HCT116 (cell line): Measurements from ENCODE around the gene ANKRD44. TPM values are rescaled to one million over a fixed set of nuclear protein-coding genes. Genes with fewer than 3 reads are reported as not detected.

ENCODE experiments used
- ATAC-seq: fragments of 200-7000 bp; cut with Tn5 transposase; 2 replicates; pipeline ENCODE4 v1.9.1; 2020; ENCODE audit warnings: mild to moderate bottlenecking, moderate library complexity
- BruUV-seq: library from RNA; stranded (reverse); fragments of 400-500 nt; replicated peaks from 2 replicates; lab custom pipeline; 2021; lab: Mats Ljungman, UMichigan
- CTCF ChIA-PET: fragments of 300-600 bp; sonication (Branson Sonifier 250); formaldehyde crosslinking; loops from one replicate; lab custom pipeline; 2021; ENCODE audit warnings: antibody characterized with exemption; lab: Charles Lee
- POLR2A ChIA-PET: fragments of 300-600, 350-600 bp; sonication (Branson Sonifier 250); formaldehyde crosslinking; loops from one replicate; lab custom pipeline; 2021; ENCODE audit warnings: antibody characterized with exemption; lab: Charles Lee
- RAD21 ChIA-PET, 2 experiments: fragments of 300-600 bp; sonication (Branson Sonifier 250); formaldehyde crosslinking; loops; one replicate each; lab custom pipeline; 2023; ENCODE audit warnings: low total read pairs in 2 of 2; ENCODE audit not compliant: uncharacterized antibody in 2 of 2, unreplicated experiment in 2 of 2, low non-redundant PET in 1 of 2; lab: Charles Lee
- DNase-seq: peaks from one replicate; pipeline ENCODE4 v3.0.0-alpha.2; 2010; ENCODE audit warnings: low read depth, low spot score
- H2AFZ ChIP-seq: fragments of 200-600 bp; shearing (Covaris generic), sonication (generic); 2 replicates; pipeline ENCODE4 v1.6.1; 2017; ENCODE audit warnings: low read depth, mixed run types, mixed read lengths, antibody characterized with exemption, low read length; ENCODE audit not compliant: poor library complexity, severe bottlenecking
- H3K27ac ChIP-seq: 2 replicates; pipeline ENCODE4 v1.5.1; 2012; ENCODE audit warnings: low read depth, low read length
- H3K27me3 ChIP-seq: fragments of 200-600 bp; sonication (generic); 2 replicates; pipeline ENCODE4 v1.6.1; 2016; ENCODE audit warnings: mixed run types, low read length, mixed read lengths; ENCODE audit not compliant: insufficient read depth
- H3K36me3 ChIP-seq, 2 experiments: fragments of 200-500 bp in 1 of 2; fragments of 200-600 bp in 1 of 2; sonication (Bioruptor generic) in 1 of 2; sonication (generic) in 1 of 2; 2 replicates each; pipeline versions ENCODE4 v1.5.1 to v1.6.1; 2014 to 2016; ENCODE audit warnings: low read length in 2 of 2, inconsistent platforms in 1 of 2, mixed read lengths in 1 of 2, mixed run types in 1 of 2; ENCODE audit not compliant: insufficient read depth in 2 of 2, control insufficient read depth in 1 of 2
- H3K4me1 ChIP-seq, 2 experiments: fragments of 200-600 bp in 1 of 2; sonication (generic) in 1 of 2; 2 replicates each; pipeline versions ENCODE4 v1.5.1 to v1.6.1; 2012 to 2017; ENCODE audit warnings: low read length in 2 of 2, inconsistent platforms in 1 of 2, mild to moderate bottlenecking in 1 of 2, mixed read lengths in 1 of 2, mixed run types in 1 of 2, moderate library complexity in 1 of 2; ENCODE audit not compliant: insufficient read depth in 2 of 2, control insufficient read depth in 1 of 2
- H3K4me2 ChIP-seq: fragments of 200-600 bp; sonication (generic); 2 replicates; pipeline ENCODE4 v1.6.1; 2017; ENCODE audit warnings: mixed run types, low read length, mixed read lengths
- H3K4me3 ChIP-seq, 2 experiments: fragments of 200-600 bp in 1 of 2; sonication (generic) in 1 of 2; replicated peaks in 1 of 2; 2 replicates each; pipeline ENCODE4 v1.5.1; 2011 to 2016; ENCODE audit warnings: low read length in 2 of 2, control low read depth in 1 of 2, low read depth in 1 of 2, mild to moderate bottlenecking in 1 of 2, mixed read lengths in 1 of 2, mixed run types in 1 of 2
- H3K79me2 ChIP-seq: fragments of 200-600 bp; sonication (generic); 2 replicates; pipeline ENCODE4 v1.6.1; 2017; ENCODE audit warnings: mild to moderate bottlenecking, mixed run types, low read length, moderate library complexity, mixed read lengths; ENCODE audit not compliant: insufficient read depth
- H3K9ac ChIP-seq: fragments of 200-600 bp; sonication (generic); 2 replicates; pipeline ENCODE4 v1.6.1; 2016; ENCODE audit warnings: low read length, mixed read lengths
- H3K9me2 ChIP-seq: fragments of 200-600 bp; sonication (generic), shearing (Covaris generic); 2 replicates; pipeline ENCODE4 v1.6.1; 2017; ENCODE audit warnings: mixed run types, mild to moderate bottlenecking, moderate library complexity; ENCODE audit not compliant: insufficient read depth
- H3K9me3 ChIP-seq, 2 experiments: fragments of 200-500 bp in 1 of 2; fragments of 200-600 bp in 1 of 2; sonication (Bioruptor generic) in 1 of 2; sonication (generic) in 1 of 2; 2 replicates each; pipeline ENCODE4 v1.6.1; 2014 to 2017; ENCODE audit warnings: low read length in 2 of 2, mixed read lengths in 2 of 2, inconsistent platforms in 1 of 2, low read depth in 1 of 2, mild to moderate bottlenecking in 1 of 2, mixed run types in 1 of 2, moderate library complexity in 1 of 2; ENCODE audit not compliant: control insufficient read depth in 1 of 2, insufficient read depth in 1 of 2
- H4K20me1 ChIP-seq: fragments of 200-600 bp; sonication (generic), shearing (Covaris generic); 2 replicates; pipeline ENCODE4 v1.6.1; 2017; ENCODE audit warnings: mixed run types, mild to moderate bottlenecking, moderate library complexity; ENCODE audit not compliant: insufficient read depth
- ATF3 ChIP-seq: IDR thresholded peaks from 2 replicates; pipeline ENCODE4 v1.6.1; 2012
- CBX3 ChIP-seq: IDR thresholded peaks from 2 replicates; pipeline ENCODE4 v1.6.1; 2012; ENCODE audit warnings: low read depth
- CEBPB ChIP-seq: IDR thresholded peaks from 2 replicates; pipeline ENCODE4 v1.6.1; 2012; ENCODE audit warnings: low read depth
- EGR1 ChIP-seq: IDR thresholded peaks from 2 replicates; pipeline ENCODE4 v1.6.1; 2012; ENCODE audit warnings: low read depth
- ELF1 ChIP-seq: IDR thresholded peaks from 2 replicates; pipeline ENCODE4 v1.6.1; 2012; ENCODE audit warnings: low read depth, borderline replicate concordance
- EZH2 ChIP-seq: fragments of 200-600 bp; sonication (generic); IDR thresholded peaks from 2 replicates; pipeline ENCODE4 v1.6.1; 2017; ENCODE audit warnings: antibody characterized with exemption, mixed run types
- EZH2phosphoT487 ChIP-seq: fragments of 200-600 bp; IDR thresholded peaks from 2 replicates; pipeline ENCODE4 v1.6.1; 2018; ENCODE audit warnings: antibody characterized with exemption, borderline replicate concordance
- FOSL1 ChIP-seq: IDR thresholded peaks from 2 replicates; pipeline ENCODE4 v1.6.1; 2012; ENCODE audit warnings: low read depth
- MAX ChIP-seq: IDR thresholded peaks from 2 replicates; pipeline ENCODE4 v1.6.1; 2012
- POLR2AphosphoS5 ChIP-seq: IDR thresholded peaks from 2 replicates; pipeline ENCODE4 v1.6.1; 2011; ENCODE audit warnings: mild to moderate bottlenecking, low read depth, low read length, moderate library complexity
- RAD21 ChIP-seq: IDR thresholded peaks from 2 replicates; pipeline ENCODE4 v1.6.1; 2012; ENCODE audit warnings: low read depth, mild to moderate bottlenecking
- SIN3A ChIP-seq: IDR thresholded peaks from 2 replicates; pipeline ENCODE4 v1.6.1; 2012; ENCODE audit warnings: low read depth
- SRF ChIP-seq: IDR thresholded peaks from 2 replicates; pipeline ENCODE4 v1.6.1; 2012; ENCODE audit warnings: low read depth
- TCF7L2 ChIP-seq: IDR thresholded peaks from 2 replicates; pipeline ENCODE4 v1.7.0; 2011; ENCODE audit warnings: borderline replicate concordance, inconsistent platforms; ENCODE audit not compliant: insufficient read depth, insufficient read length; ENCODE audit errors: extremely low read depth
- YY1 ChIP-seq: IDR thresholded peaks from 2 replicates; pipeline ENCODE4 v1.6.1; 2011; ENCODE audit warnings: low read length, low read depth, moderate library complexity, mild to moderate bottlenecking; ENCODE audit not compliant: insufficient replicate concordance; ENCODE audit errors: extremely low read depth
- ZBTB33 ChIP-seq: IDR thresholded peaks from 2 replicates; pipeline ENCODE4 v1.6.1; 2011; ENCODE audit warnings: mild to moderate bottlenecking, low read length, moderate library complexity; ENCODE audit not compliant: insufficient replicate concordance; ENCODE audit errors: extremely low read depth
- ZNF274 ChIP-seq: fragments of 200-500 bp; sonication (Bioruptor generic); IDR thresholded peaks from 2 replicates; pipeline ENCODE4 v1.6.1; 2014; ENCODE audit warnings: mild to moderate bottlenecking, low read depth, low read length, inconsistent platforms
- intact Hi-C: fragments of 100-400 bp; cut with micrococcal nuclease; formaldehyde crosslinking; loops from 2 replicates; pipeline ENCODE4 v1.10.0; 2022
- total RNA-seq: library from RNA; stranded (reverse); gene quantifications from one replicate; pipeline ENCODE4 v1.2.1, GENCODE V29; 2021; ENCODE audit not compliant: unreplicated experiment

Gene ANKRD44
- total RNA-seq, 1 experiment from 2014 or later = 2.7 TPM

GRCh38 chr2:196971574-196972279 lies 338.9 kb downstream of the ANKRD44 start:
- ChIA-PET POLR2A (no interaction called here), CTCF (no interaction called here), RAD21 (no interaction called here)
- Histone ChIP-seq H2AFZ (no peak overlapping the region), H3K4me1 (no peaks in the 10 kb centered on the region), H3K36me3 (no peaks in the 10 kb centered on the region), H4K20me1 (no peaks in the 10 kb centered on the region), H3K9me2 (no peaks in the 10 kb centered on the region), H3K9me3 (no peaks in the 10 kb centered on the region), H3K27me3 (no peaks in the 10 kb centered on the region), H3K27ac (no peak overlapping the region), H3K79me2 (no peaks in the 10 kb centered on the region), H3K9ac (no peak overlapping the region), H3K4me2 (no peak overlapping the region), H3K4me3 (no peak overlapping the region)
- ATAC-seq (no peak), DNase-seq (no peak)
- intact Hi-C loops = no loop called here
- TF ChIP-seq TCF7L2 (no peak), ZNF274 (no peak), EZH2 (no peak), EGR1 (no peak), ATF3 (no peak), SIN3A (no peak), FOSL1 (no peak)
- BruUV-seq = no TSS peak

GRCh38 chr2:196970099-196970498 lies 340.5 kb downstream of the ANKRD44 start:
- no peak for DNase-seq
- Histone ChIP-seq H3K4me2 (no peak overlapping the region), H3K79me2 (no peaks in the 10 kb centered on the region), H3K9me3 (no peaks in the 10 kb centered on the region), H3K4me1 (no peaks in the 10 kb centered on the region), H3K9me2 (no peaks in the 10 kb centered on the region), H3K36me3 (no peaks in the 10 kb centered on the region), H3K27me3 (no peaks in the 10 kb centered on the region), H3K27ac (no peak overlapping the region), H4K20me1 (no peaks in the 10 kb centered on the region), H2AFZ (no peak overlapping the region), H3K4me3 (no peak overlapping the region), H3K9ac (no peak overlapping the region)
- intact Hi-C loops = no loop called here
- ChIA-PET CTCF (no interaction called here), RAD21 (no interaction called here), POLR2A (no interaction called here)
- BruUV-seq = no TSS peak
- ATAC-seq = no peak
- no peak for TF ChIP-seq CBX3
- TF ChIP-seq RAD21 = no peak
- TF ChIP-seq YY1 = no peak
- TF ChIP-seq ELF1 = no peak
- no peak for TF ChIP-seq SRF
- TF ChIP-seq EGR1 = no peak
- no peak for TF ChIP-seq EZH2
- TF ChIP-seq POLR2AphosphoS5 = no peak
- no peak for TF ChIP-seq CEBPB
- no peak for TF ChIP-seq ZNF274
- no peak for TF ChIP-seq ZBTB33
- TF ChIP-seq EZH2phosphoT487 = no peak
- TF ChIP-seq MAX = no peak
